Neural cell (in vitro differentiated cells): ENCODE data around the gene ZXDC. TPM values are rescaled to one million over a fixed set of nuclear protein-coding genes. Genes with fewer than 3 reads are reported as not detected.

Experiments used
- H2AFZ ChIP-seq: fragments of 200-600, 300-800 bp; sonication (generic), shearing (Covaris generic); 2 replicates; pipeline ENCODE4 v1.6.0; 2014; ENCODE audit warnings: low read depth, mild to moderate bottlenecking, antibody characterized with exemption, low read length, moderate library complexity
- H3F3A ChIP-seq: fragments of 200-600 bp; shearing (Covaris generic); 2 replicates; pipeline ENCODE4 v1.6.1; 2016; ENCODE audit warnings: mild to moderate bottlenecking, moderate library complexity, mixed read lengths, antibody characterized with exemption, low read length; ENCODE audit not compliant: insufficient read depth, poor library complexity, severe bottlenecking
- H3K27ac ChIP-seq: fragments of 200-600, 300-800 bp; sonication (generic), shearing (Covaris generic); 2 replicates; pipeline ENCODE4 v1.5.1; 2014; ENCODE audit warnings: mild to moderate bottlenecking, low read length, moderate library complexity
- H3K27me3 ChIP-seq: fragments of 300-800, 200-600 bp; sonication (generic), shearing (Covaris generic); 2 replicates; pipeline ENCODE4 v1.6.0; 2014; ENCODE audit warnings: mild to moderate bottlenecking, low read depth, low read length, moderate library complexity; ENCODE audit not compliant: insufficient read depth
- H3K36me3 ChIP-seq: fragments of 300-800, 200-600 bp; sonication (generic), shearing (Covaris generic); 2 replicates; pipeline ENCODE4 v1.5.1; 2014; ENCODE audit warnings: mild to moderate bottlenecking, antibody characterized with exemption, low read length, moderate library complexity; ENCODE audit not compliant: insufficient read depth
- H3K4me2 ChIP-seq: fragments of 300-800, 200-600 bp; sonication (generic), shearing (Covaris generic); 2 replicates; pipeline ENCODE4 v1.6.0; 2014; ENCODE audit warnings: mild to moderate bottlenecking, low read length
- H3K4me3 ChIP-seq: fragments of 300-800, 200-600 bp; sonication (generic), shearing (Covaris generic); 2 replicates; pipeline ENCODE4 v1.5.1; 2014; ENCODE audit warnings: mild to moderate bottlenecking, low read length, moderate library complexity
- H3K79me2 ChIP-seq: fragments of 200-600 bp; shearing (Covaris generic); replicated peaks from 2 replicates; pipeline ENCODE4 v1.6.0; 2014; ENCODE audit warnings: mild to moderate bottlenecking, low read length, moderate library complexity; ENCODE audit not compliant: insufficient read depth
- H3K9ac ChIP-seq: fragments of 300-800, 200-600 bp; sonication (generic), shearing (Covaris generic); 2 replicates; pipeline ENCODE4 v1.6.1; 2016; ENCODE audit warnings: mild to moderate bottlenecking, low read length, mixed read lengths
- H3K9me2 ChIP-seq: fragments of 200-600 bp; shearing (Covaris generic); 2 replicates; pipeline ENCODE4 v1.6.1; 2016; ENCODE audit warnings: mild to moderate bottlenecking, low read length, mixed read lengths; ENCODE audit not compliant: insufficient read depth
- H3K9me3 ChIP-seq: fragments of 200-600, 300-800 bp; sonication (generic), shearing (Covaris generic); 2 replicates; pipeline ENCODE4 v1.6.1; 2016; ENCODE audit warnings: mild to moderate bottlenecking, mixed run types, low read length, moderate library complexity, mixed read lengths
- H4K20me1 ChIP-seq: fragments of 200-600 bp; shearing (Covaris generic); 2 replicates; pipeline ENCODE4 v1.6.1; 2016; ENCODE audit warnings: mild to moderate bottlenecking, mixed run types; ENCODE audit not compliant: insufficient read depth
- CTCF ChIP-seq: fragments of 450-650 bp; IDR thresholded peaks from 2 replicates; pipeline ENCODE4 v1.5.1; 2014; ENCODE audit warnings: antibody characterized with exemption, mild to moderate bottlenecking, moderate library complexity; ENCODE audit not compliant: poor library complexity, severe bottlenecking
- EP300 ChIP-seq: fragments of 450-650 bp; conservative IDR thresholded peaks from 2 replicates; pipeline ENCODE4 v1.6.1; 2014; ENCODE audit warnings: antibody characterized with exemption, mild to moderate bottlenecking, moderate library complexity; ENCODE audit not compliant: poor library complexity, severe bottlenecking
- EZH2 ChIP-seq: fragments of 200-600, 300-800 bp; shearing (Covaris generic), sonication (generic); IDR thresholded peaks from 2 replicates; pipeline ENCODE4 v1.6.1; 2014; ENCODE audit warnings: antibody characterized with exemption, low read length, borderline replicate concordance, mild to moderate bottlenecking; ENCODE audit not compliant: insufficient read depth, poor library complexity, severe bottlenecking
- MXI1 ChIP-seq: fragments of 450-650 bp; conservative IDR thresholded peaks from 2 replicates; pipeline ENCODE4 v1.6.1; 2014; ENCODE audit warnings: antibody characterized with exemption, mild to moderate bottlenecking; ENCODE audit not compliant: poor library complexity, severe bottlenecking
- POLR2AphosphoS5 ChIP-seq: IDR thresholded peaks from 2 replicates; pipeline ENCODE4 v1.6.1; 2012
- RAD21 ChIP-seq: fragments of 450-650 bp; conservative IDR thresholded peaks from 2 replicates; pipeline ENCODE4 v1.6.1; 2014; ENCODE audit warnings: antibody characterized with exemption, mild to moderate bottlenecking, moderate library complexity
- SMC3 ChIP-seq: fragments of 450-650 bp; conservative IDR thresholded peaks from 2 replicates; pipeline ENCODE4 v1.6.1; 2014; ENCODE audit warnings: antibody characterized with exemption, mild to moderate bottlenecking, moderate library complexity; ENCODE audit not compliant: poor library complexity
- TAF1 ChIP-seq: IDR thresholded peaks from 2 replicates; pipeline ENCODE4 v1.6.1; 2012; ENCODE audit warnings: low read depth
- polyA plus RNA-seq: library from polyadenylated mRNA; depleted of rRNA; stranded (reverse); fragments of >200 nt; gene quantifications from 2 replicates; pipeline ENCODE4 v1.2.3, GENCODE V29; 2014
- TF ChIP-seq, protein P1 (sequence below): IDR thresholded peaks from 2 replicates; pipeline ENCODE4 v1.6.1; 2012; ENCODE audit warnings: borderline replicate concordance

The ZXDC gene
- polyA plus RNA-seq, 1 donor from 2014 or later, result 22.2 TPM

DNA sequence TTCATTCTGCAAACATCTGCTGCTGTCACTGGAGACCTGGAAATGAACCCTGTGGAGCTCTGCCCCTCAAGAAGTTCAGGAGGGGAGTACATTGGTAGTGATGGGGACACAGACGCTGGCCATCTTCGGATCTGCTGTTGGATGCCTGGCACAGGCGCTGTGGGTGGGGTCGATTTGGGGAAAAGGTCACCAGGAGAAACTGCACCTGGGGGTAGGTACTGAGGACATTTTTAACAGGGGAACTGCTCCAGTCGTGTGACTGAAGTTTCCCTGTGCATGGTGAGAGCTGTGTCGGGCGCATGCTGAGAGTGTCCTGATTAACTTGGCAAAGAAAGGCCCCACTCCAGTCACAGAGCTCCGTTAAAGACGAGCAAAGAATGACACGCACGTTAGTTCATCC is 38.5 kb upstream of the ZXDC start:
- Histone ChIP-seq H3K9ac (no peak overlapping the region), H3K4me3 (no peak overlapping the region), H3K9me3 (no peaks in the 10 kb centered on the region)

DNA sequence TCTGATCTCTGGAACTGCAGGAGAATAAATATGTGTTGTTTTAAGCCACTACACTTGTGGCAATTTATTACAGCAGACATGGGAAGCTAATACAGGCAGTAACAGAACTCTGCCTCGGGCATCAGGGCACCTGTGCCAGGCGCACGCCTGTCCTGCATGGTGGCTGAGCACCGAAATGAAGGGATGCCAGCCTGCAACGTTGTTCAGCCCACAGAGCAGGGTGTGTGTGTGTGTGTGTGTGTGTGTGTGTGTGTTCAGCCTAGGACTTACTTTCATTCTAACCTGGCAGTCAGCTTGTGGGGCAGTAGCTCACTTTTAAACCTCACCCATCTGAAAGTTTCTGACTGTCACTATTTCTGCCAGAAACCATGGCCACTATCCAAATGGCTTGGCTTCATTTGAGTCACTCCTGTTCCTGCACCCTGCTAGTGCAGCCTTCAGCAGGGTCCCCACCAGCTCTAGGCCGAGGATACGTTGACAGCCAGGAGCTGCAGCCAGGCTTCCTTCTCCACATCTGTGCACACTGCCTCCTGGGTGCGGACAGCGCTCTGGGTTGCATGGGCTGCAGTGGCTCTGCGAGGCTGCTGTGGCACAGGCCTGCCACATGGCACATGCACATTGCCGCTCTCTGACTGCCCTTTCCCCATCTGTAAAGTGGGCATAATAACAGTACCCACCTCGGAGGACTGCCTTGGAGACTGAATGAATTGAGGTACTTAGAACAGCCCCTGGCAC is 37.4 kb upstream of the ZXDC start:
- H3K27me3 ChIP-seq, result no peaks in the 10 kb centered on the region
- H3K9me3 ChIP-seq, result no peaks in the 10 kb centered on the region
- no peak overlapping the region for H3K4me3 ChIP-seq
- no peaks in the 10 kb centered on the region for H4K20me1 ChIP-seq
- no peak overlapping the region for H3K27ac ChIP-seq
- no peak overlapping the region for H3K4me2 ChIP-seq
- H3K36me3 ChIP-seq, result no peaks in the 10 kb centered on the region
- H3K79me2 ChIP-seq, result no peaks in the 10 kb centered on the region
- no peak overlapping the region for H3K9ac ChIP-seq
- no peaks in the 10 kb centered on the region for H3K9me2 ChIP-seq
- no peaks in the 10 kb centered on the region for H3F3A ChIP-seq
- H2AFZ ChIP-seq, result no peak overlapping the region
- TF ChIP-seq EZH2 (no peak), TAF1 (no peak), EP300 (no peak), CTCF (no peak), POLR2AphosphoS5 (no peak), RAD21 (no peak), SMC3 (no peak)
- TF ChIP-seq, protein P1, sequence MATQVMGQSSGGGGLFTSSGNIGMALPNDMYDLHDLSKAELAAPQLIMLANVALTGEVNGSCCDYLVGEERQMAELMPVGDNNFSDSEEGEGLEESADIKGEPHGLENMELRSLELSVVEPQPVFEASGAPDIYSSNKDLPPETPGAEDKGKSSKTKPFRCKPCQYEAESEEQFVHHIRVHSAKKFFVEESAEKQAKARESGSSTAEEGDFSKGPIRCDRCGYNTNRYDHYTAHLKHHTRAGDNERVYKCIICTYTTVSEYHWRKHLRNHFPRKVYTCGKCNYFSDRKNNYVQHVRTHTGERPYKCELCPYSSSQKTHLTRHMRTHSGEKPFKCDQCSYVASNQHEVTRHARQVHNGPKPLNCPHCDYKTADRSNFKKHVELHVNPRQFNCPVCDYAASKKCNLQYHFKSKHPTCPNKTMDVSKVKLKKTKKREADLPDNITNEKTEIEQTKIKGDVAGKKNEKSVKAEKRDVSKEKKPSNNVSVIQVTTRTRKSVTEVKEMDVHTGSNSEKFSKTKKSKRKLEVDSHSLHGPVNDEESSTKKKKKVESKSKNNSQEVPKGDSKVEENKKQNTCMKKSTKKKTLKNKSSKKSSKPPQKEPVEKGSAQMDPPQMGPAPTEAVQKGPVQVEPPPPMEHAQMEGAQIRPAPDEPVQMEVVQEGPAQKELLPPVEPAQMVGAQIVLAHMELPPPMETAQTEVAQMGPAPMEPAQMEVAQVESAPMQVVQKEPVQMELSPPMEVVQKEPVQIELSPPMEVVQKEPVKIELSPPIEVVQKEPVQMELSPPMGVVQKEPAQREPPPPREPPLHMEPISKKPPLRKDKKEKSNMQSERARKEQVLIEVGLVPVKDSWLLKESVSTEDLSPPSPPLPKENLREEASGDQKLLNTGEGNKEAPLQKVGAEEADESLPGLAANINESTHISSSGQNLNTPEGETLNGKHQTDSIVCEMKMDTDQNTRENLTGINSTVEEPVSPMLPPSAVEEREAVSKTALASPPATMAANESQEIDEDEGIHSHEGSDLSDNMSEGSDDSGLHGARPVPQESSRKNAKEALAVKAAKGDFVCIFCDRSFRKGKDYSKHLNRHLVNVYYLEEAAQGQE, result no peak

More for the DNA sequence above, 38.5 kb upstream of the ZXDC start:
- Histone ChIP-seq H3K27me3 (no peaks in the 10 kb centered on the region), H3F3A (no peaks in the 10 kb centered on the region), H3K36me3 (no peaks in the 10 kb centered on the region), H3K9me2 (no peaks in the 10 kb centered on the region), H2AFZ (no peak overlapping the region), H3K79me2 (no peaks in the 10 kb centered on the region), H4K20me1 (no peaks in the 10 kb centered on the region), H3K27ac (no peak overlapping the region), H3K4me2 (no peak overlapping the region)
- TF ChIP-seq POLR2AphosphoS5 (no peak), MXI1 (no peak), EZH2 (no peak), CTCF (no peak), RAD21 (no peak), EP300 (no peak), SMC3 (no peak), TAF1 (no peak)
- TF ChIP-seq, protein P1, result no peak
